ELR (cell line): Measurements from ENCODE around the gene TBCD.

ENCODE experiments used
- DNase-seq: peaks from one replicate; pipeline ENCODE4 v3.0.0-alpha.2; 2015; ENCODE audit warnings: low read depth

TBCD gene

GRCh38 chr17:82888583-82889495, 137.0 kb downstream of the TBCD start:
- no peak for DNase-seq

GRCh38 chr17:82889496-82890338, 137.9 kb downstream of the TBCD start:
- no peak for DNase-seq

DNA sequence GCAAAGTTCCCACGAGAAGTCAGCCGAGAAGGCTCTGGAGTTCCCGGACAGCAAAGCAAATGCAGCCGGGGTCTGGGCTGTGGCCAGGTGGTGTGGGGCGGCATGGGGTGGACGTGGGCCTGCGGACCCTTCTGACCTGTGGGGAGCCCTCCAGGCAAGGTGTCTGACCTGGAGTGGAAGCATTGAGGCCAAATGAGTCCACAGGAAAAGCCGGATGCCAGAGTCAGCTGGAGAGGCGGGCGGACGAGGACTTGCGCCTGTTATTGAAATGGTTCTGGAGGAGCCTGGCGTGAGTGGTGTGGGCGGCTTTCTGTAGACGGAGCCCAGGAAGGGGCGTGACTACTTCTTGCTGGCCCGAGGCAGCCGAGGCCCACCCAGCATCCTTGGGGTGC, 138.5 kb downstream of the TBCD start:
- no peak for DNase-seq

- no peak for DNase-seq
Observed at GRCh38 chr17:82890926-82891678, 139.2 kb downstream of the TBCD start.

DNA sequence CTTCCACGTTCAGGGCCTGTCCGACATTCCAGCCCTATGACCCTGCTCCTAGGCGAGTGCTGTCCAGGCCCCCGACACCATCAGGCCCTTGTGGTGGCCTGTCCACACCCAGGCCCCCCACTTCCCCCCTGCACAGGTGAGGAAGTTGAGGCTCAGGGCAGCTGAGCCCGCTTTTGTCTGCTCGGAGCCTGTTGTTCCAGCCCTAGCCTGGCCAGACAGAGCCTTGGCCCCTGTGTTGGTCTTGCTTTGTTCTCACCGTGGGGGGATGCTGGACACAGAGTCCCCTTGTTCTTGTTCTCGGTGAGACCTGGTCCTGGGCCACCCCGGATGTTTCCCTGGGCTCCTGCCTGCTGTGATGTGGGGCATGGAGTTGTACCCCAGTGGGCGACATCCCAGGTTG, 140.0 kb downstream of the TBCD start:
- DNase-seq = no peak

GRCh38 chr17:82892899-82893565, 141.2 kb downstream of the TBCD start:
- DNase-seq = no peak

- no peak for DNase-seq
Observed at GRCh38 chr17:82893779-82894178, 141.9 kb downstream of the TBCD start.

DNA sequence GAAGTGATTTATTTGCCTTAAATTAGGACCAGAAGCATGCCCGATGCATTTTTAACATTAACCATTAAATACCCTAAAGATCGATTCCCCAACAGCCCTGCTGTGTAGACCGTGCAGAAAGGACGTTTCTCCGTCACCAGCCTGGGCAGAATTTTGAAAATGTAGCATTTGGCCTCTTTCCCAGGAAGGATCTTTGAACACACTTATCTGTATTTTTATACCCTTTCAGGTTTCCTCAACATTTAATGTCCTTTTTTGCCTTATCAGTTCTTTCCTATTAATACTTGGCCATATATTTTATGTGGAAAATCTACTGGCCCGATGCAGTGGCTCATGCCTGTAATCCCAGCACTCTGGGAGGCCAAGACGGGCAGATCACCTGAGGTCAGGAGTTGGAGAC, 142.5 kb downstream of the TBCD start:
- DNase-seq = no peak

GRCh38 chr17:82895087-82895486, 143.2 kb downstream of the TBCD start:
- DNase-seq = no peak

- DNase-seq = no peak
Observed at GRCh38 chr17:82896071-82897000, 144.5 kb downstream of the TBCD start.

DNA sequence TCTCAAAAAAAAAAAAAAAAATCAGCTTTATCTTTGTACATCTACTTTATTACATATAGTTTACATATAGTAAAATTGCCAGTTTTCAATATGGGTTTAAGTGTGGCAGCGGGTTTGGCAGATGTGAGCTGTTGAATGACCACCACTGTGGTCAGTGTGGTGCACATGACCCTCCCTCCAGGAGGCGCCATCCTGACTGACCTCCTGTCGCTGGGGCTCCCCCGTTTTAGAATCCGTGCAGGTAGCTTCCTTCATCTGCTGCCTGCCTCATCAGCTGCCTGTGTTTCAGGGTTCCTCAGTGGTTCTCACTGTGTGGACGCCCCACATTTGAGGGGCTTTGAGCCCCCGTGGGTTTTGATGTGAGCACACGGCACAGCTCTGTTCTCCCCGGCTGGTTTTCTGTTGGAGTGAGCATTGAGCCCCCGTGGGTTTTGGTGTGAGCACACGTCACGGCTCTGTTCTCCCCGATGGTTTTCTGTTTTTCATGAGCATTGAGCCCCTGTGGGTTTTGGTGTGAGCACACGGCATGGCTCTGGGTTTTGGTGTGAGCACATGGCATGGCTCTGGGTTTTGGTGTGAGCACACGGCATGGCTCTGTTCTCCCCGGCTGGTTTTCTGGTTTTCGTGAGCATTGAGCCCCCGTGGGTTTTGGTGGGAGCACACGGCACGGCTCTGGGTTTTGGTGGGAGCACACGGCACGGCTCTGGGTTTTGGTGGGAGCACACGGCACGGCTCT, 145.8 kb downstream of the TBCD start:
- DNase-seq = no peak

DNA sequence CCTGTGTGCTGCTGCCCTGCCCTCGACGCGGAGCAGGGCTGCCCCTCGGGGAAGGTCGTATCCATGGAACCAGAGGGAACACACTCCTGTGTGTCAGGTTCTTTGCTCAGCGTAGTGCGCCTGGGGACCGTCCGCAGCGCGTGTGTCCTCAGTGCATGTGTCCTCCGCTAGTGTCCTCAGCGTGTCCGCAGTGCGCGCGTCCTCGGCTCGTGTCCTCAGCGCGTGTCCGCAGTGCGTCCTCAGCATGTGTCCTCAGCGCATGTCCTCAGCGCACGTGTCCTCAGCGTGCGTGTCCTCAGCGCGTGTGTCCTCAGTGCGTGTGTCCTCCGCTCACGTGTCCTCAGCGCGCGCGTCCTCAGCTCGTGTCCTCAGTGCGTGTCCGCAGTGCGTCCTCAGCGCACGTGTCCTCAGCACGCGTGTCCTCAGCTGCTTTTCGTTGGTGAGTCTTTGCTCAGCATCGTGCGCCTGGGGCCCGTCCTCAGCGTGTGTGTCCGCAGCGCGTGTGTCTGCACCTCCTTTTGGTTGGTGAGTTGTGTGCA, 147.2 kb downstream of the TBCD start:
- DNase-seq = no peak

DNA sequence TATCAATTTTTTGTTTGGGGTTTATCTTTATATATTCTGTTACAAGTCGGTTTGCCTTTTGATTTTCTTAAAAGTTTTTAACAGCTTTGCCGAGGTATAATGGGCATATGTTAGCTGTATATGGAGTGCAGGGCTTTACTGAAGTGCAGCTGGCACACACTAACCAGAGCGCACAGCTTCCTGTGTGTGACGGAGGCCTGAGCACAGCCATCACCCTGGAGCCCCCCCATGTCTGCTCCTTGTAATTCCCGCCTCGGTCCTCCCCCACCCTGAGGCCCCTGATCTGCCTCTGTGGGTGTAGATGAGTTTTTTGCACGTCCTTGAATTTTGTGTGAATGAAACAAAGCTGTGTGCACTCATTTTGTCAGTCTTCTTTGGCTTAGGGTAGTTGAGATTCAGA, 148.1 kb downstream of the TBCD start:
- no peak for DNase-seq

DNA sequence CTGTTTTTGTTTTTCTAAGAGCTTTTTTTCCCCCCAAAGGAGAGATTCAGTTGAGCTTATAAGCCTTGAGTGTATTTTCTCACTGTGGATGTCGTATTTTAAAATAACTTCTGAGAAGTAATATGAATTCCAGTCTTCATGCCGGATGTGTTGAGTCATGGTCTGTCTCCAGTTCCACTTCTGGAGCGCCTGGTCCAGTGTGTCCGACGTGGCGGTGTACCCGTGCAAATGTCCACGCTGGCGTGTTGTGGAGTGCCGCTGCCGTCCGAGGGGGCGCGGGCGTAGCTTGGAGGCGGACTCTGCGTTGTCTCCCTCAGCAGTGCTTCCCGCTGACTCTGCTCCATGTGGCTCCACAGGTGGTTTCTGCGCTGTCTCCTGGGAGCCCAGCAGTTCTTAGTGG, 148.9 kb downstream of the TBCD start:
- DNase-seq = no peak

GRCh38 chr17:82901356-82901755, 149.5 kb downstream of the TBCD start:
- no peak for DNase-seq

DNA sequence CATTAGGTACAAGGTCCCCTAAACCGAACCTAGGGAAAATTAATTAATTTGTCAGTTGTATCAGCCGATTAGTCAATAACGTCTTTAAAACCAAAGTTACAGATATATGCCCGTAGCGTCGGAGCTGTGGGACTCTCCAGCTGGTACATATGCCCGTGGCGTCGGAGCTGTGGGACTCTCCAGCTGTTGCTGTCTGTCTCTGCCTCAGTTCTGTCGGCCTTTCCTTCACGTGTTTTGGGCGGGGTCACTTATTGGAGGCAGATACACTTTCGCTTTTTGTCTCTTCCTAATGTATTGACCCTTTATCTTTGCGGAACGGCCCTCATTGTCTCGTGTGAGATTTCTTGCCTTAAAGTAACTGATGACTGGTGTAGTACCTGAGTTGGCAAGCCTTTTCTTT, 150.0 kb downstream of the TBCD start:
- no peak for DNase-seq

DNA sequence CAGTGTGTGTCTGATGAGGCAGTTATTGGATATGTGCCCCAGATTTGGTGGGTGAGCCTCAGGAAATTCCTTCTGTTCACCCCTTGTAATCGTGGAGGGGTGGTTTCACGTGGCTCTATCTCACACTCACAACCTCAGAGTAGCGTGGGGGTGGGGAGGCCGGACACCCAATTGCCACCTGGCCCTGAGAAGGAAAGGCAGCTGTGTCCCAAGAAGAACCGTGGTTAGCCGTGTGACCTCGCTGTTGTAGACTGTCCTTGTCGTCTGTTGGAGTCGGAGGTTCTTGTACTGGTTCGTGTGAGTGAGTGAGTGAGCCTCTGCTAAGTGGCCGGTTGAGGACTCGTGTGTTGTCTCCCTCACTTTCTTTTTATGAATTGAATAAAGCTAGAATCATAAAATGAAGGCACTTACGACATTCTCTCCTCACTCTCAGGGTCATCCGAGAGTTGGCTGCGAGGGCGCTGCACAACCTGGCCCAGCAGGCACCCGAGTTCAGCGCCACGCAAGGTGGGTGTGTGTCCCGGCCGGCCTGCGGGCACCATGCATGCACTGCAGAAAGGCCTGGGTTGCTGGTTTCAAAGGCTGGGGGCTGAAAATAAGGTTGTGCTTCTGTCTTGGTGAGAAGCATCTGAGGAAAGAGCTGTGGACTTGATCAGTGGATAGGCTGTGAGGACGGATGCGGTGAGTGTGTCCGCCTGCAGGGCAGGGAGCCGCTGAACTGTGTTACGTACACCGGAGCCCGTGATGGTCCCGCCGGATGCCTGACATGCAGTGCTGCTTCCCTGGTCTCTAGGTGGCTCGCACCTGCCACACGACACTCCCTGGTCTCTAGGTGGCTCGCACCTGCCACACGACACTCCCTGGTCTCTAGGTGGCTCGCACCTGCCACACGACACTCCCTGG, 151.4 kb downstream of the TBCD start:
- DNase-seq = no peak

DNA sequence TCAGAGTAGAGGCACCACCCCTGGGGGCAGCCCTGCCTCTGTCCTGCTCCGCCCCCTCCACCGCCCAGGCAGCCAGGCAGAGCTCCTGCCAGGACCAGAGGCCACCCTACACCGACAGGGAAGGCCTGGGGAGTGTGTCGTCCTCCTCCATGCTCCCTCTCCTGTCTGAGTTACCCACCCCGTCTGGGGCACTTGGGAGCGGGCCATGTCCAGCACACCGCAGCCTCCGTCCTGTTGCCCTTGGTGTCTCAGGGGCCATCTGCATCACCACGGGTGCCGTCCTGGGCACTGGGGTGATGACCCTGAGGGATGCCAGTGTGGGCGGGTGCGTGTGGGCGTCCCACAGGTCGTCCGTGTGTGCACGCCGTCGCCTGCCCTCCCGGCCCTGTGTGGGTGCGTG, 153.3 kb downstream of the TBCD start:
- no peak for DNase-seq
